Hindlimb muscle (tissue), 1 donor: ENCODE results near the gene VIPR1. TPM values are rescaled to one million over a fixed set of nuclear protein-coding genes. Genes with fewer than 3 reads are reported as not detected.

Experiments
- DNase-seq: peaks from one replicate; pipeline ENCODE4 v3.0.0-alpha.2; 2013
- polyA plus RNA-seq: library from polyadenylated mRNA; unstranded; fragments of 120-200 nt; gene quantifications from one replicate; pipeline ENCODE4 v1.2.1, GENCODE V29; 2013; ENCODE audit not compliant: insufficient read length

The VIPR1 gene
- polyA plus RNA-seq, 1 donor: 2.8 TPM

- peak; percentile 93 for DNase-seq
Measured at GRCh38 chr3:42581709-42582473, 79.4 kb downstream of the VIPR1 start, which contains the start of gene SEC22C. Gene SEC22C (minus strand): TSS chr3:42581967. CDS start chr3:42569046, 12,921 bp downstream.

GRCh38 chr3:42582474-42583070 is 80.1 kb downstream of the VIPR1 start:
- DNase-seq: no peak

Other genes starting within 250 kb of the VIPR1 start
- gene CCK, start 236.5 kb upstream of the VIPR1 start, polyA plus RNA-seq: 4.2 TPM
- not detected for gene LYZL4, start 92.0 kb upstream of the VIPR1 start, polyA plus RNA-seq
- gene SEC22C, start 79.3 kb downstream of the VIPR1 start, polyA plus RNA-seq: 18.9 TPM
- gene SS18L2, start 88.2 kb downstream of the VIPR1 start, polyA plus RNA-seq: 10.6 TPM
- 80.3 TPM for gene NKTR, start 98.0 kb downstream of the VIPR1 start, polyA plus RNA-seq
- 37.8 TPM for gene ZBTB47, start 151.1 kb downstream of the VIPR1 start, polyA plus RNA-seq
- 206 TPM for gene KLHL40, start 182.9 kb downstream of the VIPR1 start, polyA plus RNA-seq
- 70.3 TPM for gene HHATL, start 200.2 kb downstream of the VIPR1 start, polyA plus RNA-seq